GM12878 (cell line): ENCODE measurements around the gene VGLL2. TPM values are rescaled to one million over a fixed set of nuclear protein-coding genes. Genes with fewer than 3 reads are reported as not detected.

Experiments
- ATAC-seq: fragments of 200-7000 bp; cut with Tn5 transposase; 3 replicates; pipeline ENCODE4 v1.9.1; 2020; ENCODE audit warnings: mild to moderate bottlenecking, moderate library complexity
- BruUV-seq: library from RNA; stranded (reverse); fragments of 400-500 nt; replicated peaks from 2 replicates; lab custom pipeline; 2021; lab: Mats Ljungman, UMichigan
- CTCF ChIA-PET: fragments of 300-600 bp; sonication (Branson Sonifier 250); formaldehyde crosslinking; extraction: SDS; loops from one replicate; lab custom pipeline; 2021; ENCODE audit warnings: inconsistent platforms; lab: Yijun Ruan, JAX
- POLR2A ChIA-PET: fragments of 350-600 bp; formaldehyde crosslinking; extraction: SDS; loops from one replicate; lab custom pipeline; 2021; ENCODE audit warnings: inconsistent platforms; lab: Charles Lee
- RAD21 ChIA-PET: fragments of 300-600 bp; sonication (Branson Sonifier 250); formaldehyde crosslinking; loops from one replicate; lab custom pipeline; 2023; ENCODE audit warnings: antibody characterized with exemption; ENCODE audit not compliant: unreplicated experiment; lab: Charles Lee
- SMC1A ChIA-PET: fragments of 300-600 bp; sonication (Branson Sonifier 250); formaldehyde crosslinking; loops from one replicate; lab custom pipeline; 2023; ENCODE audit not compliant: unreplicated experiment, uncharacterized antibody; lab: Charles Lee
- DNase-seq: peaks from one replicate; pipeline ENCODE4 v3.0.0-alpha.2; 2011; ENCODE audit warnings: low read depth, low spot score
- FAIRE-seq: peaks from 3 replicates; lab custom pipeline; 2011; peaks lifted over from hg19 to GRCh38; lab: Jason Lieb, UNC
- H2AFZ ChIP-seq: 2 replicates; pipeline ENCODE4 v1.6.0; 2011; ENCODE audit warnings: low read depth, low read length, control low read depth; ENCODE audit not compliant: control insufficient read depth
- H3K27ac ChIP-seq: 2 replicates; pipeline ENCODE4 v1.5.1; 2011; ENCODE audit warnings: control low read depth; ENCODE audit not compliant: control insufficient read depth, insufficient read depth
- H3K27me3 ChIP-seq, 2 experiments: replicated peaks in 1 of 2; 2 replicates each; pipeline versions ENCODE4 v1.6.0 to v1.6.1; 2011; ENCODE audit warnings: low read length in 1 of 2; ENCODE audit not compliant: control insufficient read depth in 2 of 2, insufficient read depth in 2 of 2
- H3K36me3 ChIP-seq, 2 experiments: 2 replicates each; pipeline ENCODE4 v1.5.1; 2011; ENCODE audit warnings: low read length in 1 of 2; ENCODE audit not compliant: control insufficient read depth in 2 of 2, insufficient read depth in 2 of 2
- H3K4me1 ChIP-seq: 2 replicates; pipeline ENCODE4 v1.6.1; 2011; ENCODE audit warnings: mild to moderate bottlenecking, low read length, moderate library complexity, mixed read lengths; ENCODE audit not compliant: control insufficient read depth, insufficient read depth
- H3K4me2 ChIP-seq: 2 replicates; pipeline ENCODE4 v1.6.0; 2011; ENCODE audit warnings: control low read depth; ENCODE audit not compliant: control insufficient read depth, insufficient read depth
- H3K4me3 ChIP-seq: fragments of 200-600 bp; sonication (generic); 2 replicates; pipeline ENCODE4 v1.5.1; 2016
- H3K79me2 ChIP-seq: 2 replicates; pipeline ENCODE4 v1.6.0; 2011; ENCODE audit warnings: low read length; ENCODE audit not compliant: control insufficient read depth, insufficient read depth
- H3K9ac ChIP-seq: 2 replicates; pipeline ENCODE4 v1.8.0; 2011; ENCODE audit warnings: low read length, control low read depth, mixed read lengths; ENCODE audit not compliant: control insufficient read depth, insufficient read depth
- H3K9me3 ChIP-seq: replicated peaks from 3 replicates; pipeline ENCODE4 v1.5.1; 2011; ENCODE audit warnings: mild to moderate bottlenecking, low read length; ENCODE audit not compliant: control insufficient read depth, insufficient read depth
- H4K20me1 ChIP-seq: 2 replicates; pipeline ENCODE4 v1.6.0; 2011; ENCODE audit not compliant: control insufficient read depth, insufficient read depth
- FOXM1 ChIP-seq: IDR thresholded peaks from 2 replicates; pipeline ENCODE4 v1.6.1; 2012; ENCODE audit warnings: low read depth, mild to moderate bottlenecking, inconsistent platforms, low read length, moderate library complexity
- MTA3 ChIP-seq: IDR thresholded peaks from 2 replicates; pipeline ENCODE4 v1.6.1; 2012; ENCODE audit warnings: low read length, inconsistent platforms, borderline replicate concordance
- MYB ChIP-seq: fragments of 150-350 bp; IDR thresholded peaks from 2 replicates; pipeline ENCODE4 v1.6.1; 2014; ENCODE audit warnings: mild to moderate bottlenecking, low read depth, low read length, borderline replicate concordance
- NFYA ChIP-seq: IDR thresholded peaks from 2 replicates; pipeline ENCODE4 v1.6.1; 2011; ENCODE audit warnings: low read depth, mild to moderate bottlenecking, low read length, improper control_type of control experiment, borderline replicate concordance
- NKRF ChIP-seq: fragments of 450-650 bp; conservative IDR thresholded peaks from 2 replicates; pipeline ENCODE4 v1.6.1; 2017; ENCODE audit warnings: mild to moderate bottlenecking, moderate library complexity
- RAD21 ChIP-seq: IDR thresholded peaks from 2 replicates; pipeline ENCODE4 v1.6.1; 2011; ENCODE audit warnings: mild to moderate bottlenecking, low read depth, low read length, moderate library complexity; ENCODE audit not compliant: insufficient read depth
- RB1 ChIP-seq: fragments of 450-650 bp; formaldehyde crosslinking; IDR thresholded peaks from 2 replicates; pipeline ENCODE4 v1.6.1; 2017; ENCODE audit warnings: mild to moderate bottlenecking, borderline replicate concordance
- SREBF1 ChIP-seq: IDR thresholded peaks from 2 replicates; pipeline ENCODE4 v1.6.1; 2012; ENCODE audit warnings: mild to moderate bottlenecking, low read length
- TCF3 ChIP-seq: IDR thresholded peaks from 2 replicates; pipeline ENCODE4 v1.6.1; 2012; ENCODE audit warnings: low read depth, mild to moderate bottlenecking, low read length, borderline replicate concordance; ENCODE audit not compliant: insufficient read depth
- ZNF384 ChIP-seq: IDR thresholded peaks from 2 replicates; pipeline ENCODE4 v1.6.1; 2012; ENCODE audit warnings: low read depth, mild to moderate bottlenecking, low read length, improper control_type of control experiment, borderline replicate concordance
- WGBS: methylation state at CpG from one replicate; pipeline ENCODE4 v1.1.6; 2016; ENCODE audit warnings: low lambda C conversion rate; ENCODE audit not compliant: insufficient replicate concordance, insufficient coverage; ENCODE audit errors: missing lambda C conversion rate; 5-methylcytosine and 5-hydroxymethylcytosine counted together
- in situ Hi-C: fragments of 300-500 bp; cut with MboI; formaldehyde crosslinking; loops from 9 replicates; pipeline ENCODE4 v1.14.3; 2018; ENCODE audit warnings: mixed read lengths
- intact Hi-C: fragments of 100-400 bp; cut with micrococcal nuclease; formaldehyde crosslinking; loops from one replicate; pipeline ENCODE4 v1.14.2; 2022; ENCODE audit not compliant: unreplicated experiment
- polyA plus RNA-seq, 11 experiments: library from polyadenylated mRNA; depleted of rRNA in 4 of 11; unstranded in 6 of 11; stranded (reverse) in 5 of 11; fragments of >200 nt; fragmentation: Nextera tagmentation in 4 of 11; fragmentation: Illumina TruSeq in 1 of 11; extraction: Ambion mirVana in 4 of 11; extraction: Trizol in 1 of 11; gene quantifications; 1 replicate in 1 of 11; 2 replicates in 10 of 11; pipeline versions ENCODE4 v1.2.1 to v1.2.3, GENCODE V29; 2011 to 2016; ENCODE audit warnings: inconsistent platforms in 2 of 11, missing spikeins in 2 of 11, low read depth in 1 of 11
- total RNA-seq, 4 experiments: library from RNA; depleted of rRNA in 3 of 4; stranded (reverse); fragments of >200 nt in 3 of 4; fragmentation: Illumina TruSeq in 1 of 4; extraction: Trizol in 1 of 4; gene quantifications; 2 replicates each; pipeline versions ENCODE4 v1.2.1 to v1.2.3, GENCODE V29; 2013 to 2021

VGLL2 gene
- total and polyA plus RNA-seq, 10 of the 15 experiments (the other 5 are each of a cell fraction or from before 2014, with no cell fraction given), result not detected

- no peak for FAIRE-seq
- ChIA-PET CTCF (no interaction called here), POLR2A (no interaction called here), SMC1A (no interaction called here), RAD21 (no interaction called here)
- TF ChIP-seq NKRF, result no peak
- no peak for TF ChIP-seq MYB
- TF ChIP-seq TCF3, result no peak
- TF ChIP-seq NFYA, result no peak
- no peak for TF ChIP-seq MTA3
- no peak for TF ChIP-seq RAD21
- no peak for TF ChIP-seq FOXM1
- no peak for TF ChIP-seq ZNF384
- no peak for TF ChIP-seq RB1
- TF ChIP-seq SREBF1, result no peak
- H3K27me3 ChIP-seq, result no peaks in the 10 kb centered on the region; a peak in 1 of 4 replicates
- no TSS peak for BruUV-seq
- intact Hi-C loops (no loop called here), in situ Hi-C loops (no loop called here)
- H3K9me3 ChIP-seq, result no peaks in the 10 kb centered on the region
- no peaks in the 10 kb centered on the region for H3K4me1 ChIP-seq
- no peaks in the 10 kb centered on the region for H3K36me3 ChIP-seq
- WGBS, result 0% methylated on average over 1 of the region's 1 CpG
- no peaks in the 10 kb centered on the region for H3K79me2 ChIP-seq
- no peak overlapping the region for H3K4me3 ChIP-seq
- no peak overlapping the region for H2AFZ ChIP-seq
- no peak for DNase-seq
- no peak overlapping the region for H3K4me2 ChIP-seq
- H4K20me1 ChIP-seq, result no peaks in the 10 kb centered on the region
- no peak for ATAC-seq
- H3K9ac ChIP-seq, result no peak overlapping the region
- no peak overlapping the region for H3K27ac ChIP-seq
Observed at GRCh38 chr6:117229870-117230269, 35.5 kb upstream of the VGLL2 start.
